BE2C (cell line): ENCODE measurements around the gene TAF8.

Experiments
- DNase-seq: peaks from one replicate; pipeline ENCODE4 v3.0.0-alpha.2; 2020
- H3K27me3 ChIP-seq: fragments of 250-450 bp; sonication (Bioruptor Pico); 2 replicates; pipeline ENCODE4 v1.5.1; 2020; ENCODE audit warnings: mild to moderate bottlenecking
- H3K36me3 ChIP-seq: fragments of 250-450 bp; sonication (Bioruptor Pico); 2 replicates; pipeline ENCODE4 v1.5.1; 2020; ENCODE audit warnings: mild to moderate bottlenecking
- H3K4me1 ChIP-seq: fragments of 250-450 bp; sonication (Bioruptor Pico); 2 replicates; pipeline ENCODE4 v1.5.1; 2020
- H3K4me3 ChIP-seq: 2 replicates; pipeline ENCODE4 v1.5.1; 2011; ENCODE audit warnings: low read depth, low read length
- H3K9me3 ChIP-seq: fragments of 250-450 bp; sonication (Bioruptor Pico); 2 replicates; pipeline ENCODE4 v1.5.1; 2020
- CTCF ChIP-seq: IDR thresholded peaks from 2 replicates; pipeline ENCODE4 v1.5.1; 2012; ENCODE audit warnings: mild to moderate bottlenecking, low read depth, low read length

Gene TAF8

GRCh38 chr6:42104095-42104803 lies 53.9 kb downstream of the TAF8 start:
- Histone ChIP-seq H3K4me3 (no peak overlapping the region), H3K4me1 (no peaks in the 10 kb centered on the region), H3K9me3 (no peaks in the 10 kb centered on the region), H3K27me3 (no peaks in the 10 kb centered on the region), H3K36me3 (no peaks in the 10 kb centered on the region)
- no peak for TF ChIP-seq CTCF
- no peak for DNase-seq

- no peak for TF ChIP-seq CTCF
- DNase-seq = no peak
- Histone ChIP-seq H3K9me3 (no peaks in the 10 kb centered on the region), H3K4me1 (no peaks in the 10 kb centered on the region), H3K4me3 (no peak overlapping the region), H3K27me3 (no peaks in the 10 kb centered on the region), H3K36me3 (no peaks in the 10 kb centered on the region)
Measured at GRCh38 chr6:42104804-42105125, 54.4 kb downstream of the TAF8 start.

GRCh38 chr6:42105156-42105648 lies 54.9 kb downstream of the TAF8 start:
- no peaks in the 10 kb centered on the region for H3K36me3 ChIP-seq
- no peak for DNase-seq
- no peaks in the 10 kb centered on the region for H3K4me1 ChIP-seq
- no peak for TF ChIP-seq CTCF
- no peaks in the 10 kb centered on the region for H3K27me3 ChIP-seq
- no peaks in the 10 kb centered on the region for H3K9me3 ChIP-seq
- H3K4me3 ChIP-seq = no peak overlapping the region

GRCh38 chr6:42105709-42106108 lies 55.4 kb downstream of the TAF8 start:
- Histone ChIP-seq H3K9me3 (no peaks in the 10 kb centered on the region), H3K27me3 (no peaks in the 10 kb centered on the region), H3K36me3 (no peaks in the 10 kb centered on the region), H3K4me3 (no peak overlapping the region), H3K4me1 (no peaks in the 10 kb centered on the region)
- no peak for TF ChIP-seq CTCF
- DNase-seq = no peak

GRCh38 chr6:42106112-42107023 lies 56.0 kb downstream of the TAF8 start:
- TF ChIP-seq CTCF = no peak
- no peaks in the 10 kb centered on the region for H3K27me3 ChIP-seq
- H3K36me3 ChIP-seq = no peaks in the 10 kb centered on the region
- DNase-seq = no peak
- H3K4me1 ChIP-seq = no peaks in the 10 kb centered on the region
- H3K9me3 ChIP-seq = no peaks in the 10 kb centered on the region
- H3K4me3 ChIP-seq = no peak overlapping the region

- H3K4me1 ChIP-seq = no peaks in the 10 kb centered on the region
- H3K4me3 ChIP-seq = no peak overlapping the region
- H3K36me3 ChIP-seq = no peaks in the 10 kb centered on the region
- DNase-seq = no peak
- no peaks in the 10 kb centered on the region for H3K9me3 ChIP-seq
- no peaks in the 10 kb centered on the region for H3K27me3 ChIP-seq
- no peak for TF ChIP-seq CTCF
Measured at GRCh38 chr6:42108071-42108470, 57.7 kb downstream of the TAF8 start.
